GM19397 (cell line): Measurements from ENCODE around the gene LSM4.
A peak's percentile ranks its signal among the peaks of the same experiment; 100 is the strongest.

ENCODE experiments used
- ATAC-seq: cut with Tn5 transposase; IDR thresholded peaks from one replicate; pipeline ENCODE4 v1.9.1; 2021; ENCODE audit warnings: mild to moderate bottlenecking, moderate library complexity; ENCODE audit not compliant: unreplicated experiment

Gene LSM4

GRCh38 chr19:18311502-18312091, 11.3 kb downstream of the LSM4 start:
- ATAC-seq = no peak

DNA sequence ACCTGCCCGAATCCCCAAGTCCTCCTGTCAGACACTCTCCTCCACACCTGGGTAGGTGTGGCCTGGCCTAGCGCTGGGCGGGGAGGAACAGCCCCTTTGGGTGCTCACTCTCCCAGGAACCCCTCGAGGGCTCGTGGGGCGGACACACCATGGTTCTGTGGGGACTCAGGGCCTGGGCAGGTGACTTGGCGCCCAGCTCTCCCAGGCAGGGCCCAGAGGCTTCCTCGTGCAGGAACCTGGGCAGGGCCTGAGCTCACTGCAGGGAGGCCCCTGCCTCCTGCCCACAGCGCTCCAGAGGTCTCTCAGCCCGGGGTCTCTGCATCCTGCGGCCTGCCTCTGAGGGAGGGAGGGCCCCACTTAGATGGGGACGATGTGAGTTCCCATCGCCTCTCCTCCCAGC, 11.9 kb downstream of the LSM4 start:
- ATAC-seq = no peak

GRCh38 chr19:18310118-18310909, 12.6 kb downstream of the LSM4 start:
- ATAC-seq = no peak

GRCh38 chr19:18309525-18310064, 13.3 kb downstream of the LSM4 start:
- ATAC-seq = no peak

DNA sequence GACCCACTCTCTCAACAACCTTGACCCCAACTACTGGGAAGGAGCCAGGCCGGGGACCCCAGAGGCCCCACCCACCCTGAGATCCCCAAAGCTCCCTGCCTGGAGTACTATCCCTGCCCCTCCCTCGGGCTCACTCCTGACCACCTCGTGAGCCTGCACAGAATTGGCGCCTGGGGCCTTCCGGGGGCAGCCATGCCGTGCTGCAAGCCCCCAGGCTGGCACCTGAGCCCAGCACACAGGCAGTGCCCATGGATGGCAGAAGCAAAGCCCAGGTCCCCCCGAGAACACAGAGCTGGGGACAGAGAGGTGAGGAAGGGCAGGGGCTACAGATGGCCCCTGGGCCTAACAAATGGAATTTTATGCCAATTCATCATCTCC, 13.9 kb downstream of the LSM4 start:
- no peak for ATAC-seq

- ATAC-seq = no peak
These were observed 14.6 kb downstream of the LSM4 start for GRCh38 chr19:18308051-18308947.

DNA sequence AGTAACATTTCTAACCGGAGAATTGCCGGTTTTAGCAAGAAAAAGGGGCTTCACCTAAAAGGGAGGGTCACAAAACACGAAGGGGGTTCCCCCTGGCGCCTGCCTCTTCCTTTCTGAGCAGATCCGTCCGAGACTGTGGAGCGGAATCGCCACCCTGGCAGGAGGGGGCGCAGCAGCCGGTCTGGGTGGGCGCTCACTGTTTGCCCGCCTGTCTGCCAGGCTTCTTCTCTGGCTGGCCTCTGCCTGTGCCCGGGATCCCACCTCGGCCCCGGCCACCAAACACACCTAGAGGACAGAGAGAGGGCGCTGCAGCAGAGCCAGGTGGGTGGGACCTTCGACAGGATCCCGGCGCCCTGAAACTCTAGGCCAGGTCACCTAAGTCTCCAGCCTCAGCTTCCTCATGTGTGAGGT, 15.6 kb downstream of the LSM4 start:
- no peak for ATAC-seq

- ATAC-seq = no peak
These were observed 16.0 kb downstream of the LSM4 start for GRCh38 chr19:18306888-18307260.

GRCh38 chr19:18306209-18306887, 16.5 kb downstream of the LSM4 start:
- no peak for ATAC-seq

DNA sequence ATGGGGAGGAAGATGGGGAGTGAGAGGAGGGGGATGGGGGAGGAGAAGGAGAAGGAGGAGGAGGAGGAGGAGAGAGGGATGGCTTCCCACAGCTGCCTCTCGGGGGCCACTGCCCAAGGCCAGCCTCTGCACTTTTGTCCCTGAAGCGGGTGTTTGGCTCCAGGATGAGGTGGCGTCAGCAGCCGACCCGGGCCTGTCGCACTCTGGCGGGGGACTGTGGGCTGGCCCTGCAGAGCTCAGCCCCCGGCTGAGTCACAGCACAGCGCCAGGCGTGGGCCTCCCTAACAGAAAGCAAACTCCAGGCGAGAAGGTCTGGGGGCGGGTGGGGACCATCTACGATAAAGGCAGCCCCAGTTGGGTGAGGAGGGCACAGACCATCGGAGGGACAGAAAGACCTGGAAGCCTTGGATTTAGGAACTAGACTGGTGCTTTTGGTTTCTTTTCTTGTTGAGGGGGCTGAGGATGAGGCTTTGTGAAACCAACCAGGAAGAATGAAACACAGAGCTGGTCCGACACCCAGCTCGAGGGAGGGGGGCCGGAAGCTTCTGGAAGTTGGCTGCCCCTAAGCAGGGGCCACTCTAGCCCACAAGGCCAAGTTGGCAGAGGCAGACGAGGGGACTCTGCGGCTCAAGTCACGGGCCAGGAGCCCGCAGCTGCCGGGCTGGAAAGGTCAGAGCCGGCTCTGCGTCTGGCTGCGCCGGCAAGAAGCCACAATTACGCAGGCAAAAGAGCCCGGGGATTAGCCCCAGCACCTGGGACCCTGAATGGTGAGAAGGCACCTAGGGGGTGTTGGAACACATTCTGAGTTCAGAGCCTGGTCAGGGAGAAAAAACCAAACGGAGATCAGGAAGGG, 18.2 kb downstream of the LSM4 start:
- ATAC-seq = no peak

DNA sequence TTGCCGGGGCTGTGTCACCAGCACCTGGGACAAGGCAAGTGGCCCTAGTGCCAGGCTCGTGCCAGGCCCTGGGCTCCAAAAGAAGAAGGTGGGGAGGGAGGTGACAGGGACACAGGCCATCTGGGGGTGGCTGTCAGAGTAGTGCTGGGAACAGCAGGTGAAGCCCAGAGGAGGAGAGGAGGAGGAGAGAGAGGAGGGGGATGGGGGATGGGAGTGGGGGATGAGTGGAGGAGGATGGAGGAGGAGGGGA, 18.7 kb downstream of the LSM4 start:
- ATAC-seq = peak; percentile 9

DNA sequence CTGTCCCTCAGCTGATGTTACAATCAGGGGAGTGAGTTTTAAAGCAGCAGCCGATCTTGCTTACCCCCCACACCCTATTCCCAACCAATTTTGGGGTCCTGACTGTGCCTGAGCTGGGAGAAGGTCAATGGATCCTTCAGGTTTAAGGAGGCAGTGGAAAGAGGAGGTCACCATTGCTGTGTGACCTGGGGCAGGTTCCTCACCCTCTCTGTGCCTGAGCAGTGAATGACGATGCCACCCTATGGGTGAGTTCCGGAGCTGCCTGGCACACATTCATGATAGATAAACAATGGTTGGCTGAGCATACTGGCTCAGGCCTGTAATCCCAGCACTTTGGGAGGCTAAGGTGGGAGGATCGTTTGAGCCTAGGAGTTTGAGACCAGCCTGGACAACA, 21.2 kb downstream of the LSM4 start:
- no peak for ATAC-seq

DNA sequence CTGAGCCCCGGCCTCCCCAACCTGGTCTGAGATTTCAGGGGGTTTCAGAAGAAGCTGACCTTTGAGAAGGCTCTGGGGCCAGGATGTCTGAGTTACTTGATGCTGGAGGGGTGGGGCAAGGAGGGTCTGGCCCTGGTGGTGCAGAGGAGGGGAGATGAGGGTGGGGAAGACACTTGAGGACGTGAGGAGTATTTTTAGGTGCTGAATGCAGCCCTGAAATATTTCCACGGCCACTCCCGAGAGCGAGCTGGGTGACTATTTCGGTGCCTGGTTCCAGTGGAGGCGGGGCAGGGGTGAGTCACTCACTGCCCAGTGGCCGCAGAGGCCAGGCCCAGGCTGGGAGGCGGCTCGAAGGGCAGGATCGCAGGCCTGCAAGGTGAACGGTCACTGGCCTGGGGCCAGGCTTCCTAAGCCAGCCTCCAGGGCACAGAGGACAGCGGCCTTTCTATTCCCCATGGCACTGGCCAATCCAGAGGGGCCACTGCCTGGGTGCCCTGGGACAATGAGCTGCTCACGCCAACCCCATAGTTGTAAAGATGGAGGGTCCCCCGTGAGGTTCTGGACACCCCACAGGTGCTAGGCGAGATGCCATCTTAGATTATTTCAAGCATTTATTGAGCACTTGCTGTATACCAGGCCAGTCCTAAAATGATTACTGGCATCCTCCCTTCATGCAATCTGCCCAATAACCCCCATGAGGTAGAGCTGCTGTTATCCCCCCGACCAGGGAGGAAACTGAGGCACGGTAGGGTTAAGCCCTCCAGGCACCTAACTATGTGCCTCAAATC, 21.8 kb downstream of the LSM4 start:
- ATAC-seq = no peak

- no peak for ATAC-seq
These were observed 23.2 kb downstream of the LSM4 start for GRCh38 chr19:18299654-18300053.

- ATAC-seq = no peak
These were observed 24.3 kb downstream of the LSM4 start for GRCh38 chr19:18298601-18299000.

DNA sequence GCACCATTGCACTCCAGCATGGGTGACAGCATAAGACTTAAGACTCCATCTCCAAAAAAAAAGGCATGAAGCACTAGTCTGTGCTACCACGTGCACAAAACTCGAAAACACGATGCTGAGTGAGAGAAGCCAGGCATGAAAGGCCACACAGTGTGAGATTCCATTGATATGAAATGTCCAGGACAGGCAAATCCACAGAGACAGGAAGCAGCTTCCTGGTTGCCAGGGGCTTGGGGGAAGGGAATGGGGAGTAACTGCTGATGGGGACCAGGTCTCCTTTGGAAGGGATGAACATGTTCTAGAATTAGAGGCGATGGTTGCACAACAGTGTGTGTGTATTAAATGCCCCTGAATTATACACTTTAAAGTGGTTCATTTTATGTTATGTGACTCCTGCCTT, 25.6 kb downstream of the LSM4 start:
- ATAC-seq = no peak

DNA sequence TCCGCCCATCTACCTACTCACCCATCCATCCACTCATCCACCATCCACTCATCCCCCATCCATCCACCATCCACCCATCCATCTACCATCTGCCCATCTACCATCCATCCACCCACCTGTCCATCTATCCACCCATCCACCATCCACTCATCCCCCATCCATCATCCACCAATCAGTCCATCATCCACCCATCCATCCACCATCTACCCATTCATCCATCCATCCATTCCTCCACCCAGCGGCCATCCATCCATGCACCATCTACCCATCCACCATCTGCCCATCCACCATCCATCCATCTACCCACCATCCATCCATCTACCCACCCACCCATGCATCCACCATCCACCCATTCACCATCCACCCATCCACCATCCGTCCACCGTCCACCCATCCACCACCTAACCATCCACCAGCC, 27.8 kb downstream of the LSM4 start:
- no peak for ATAC-seq

GRCh38 chr19:18294467-18294864, 28.4 kb downstream of the LSM4 start:
- ATAC-seq = no peak

GRCh38 chr19:18293642-18294466, 29.0 kb downstream of the LSM4 start:
- ATAC-seq = no peak
